Aorta (tissue), 5 donors: ENCODE results near the gene EPC1. TPM values are rescaled to one million over a fixed set of nuclear protein-coding genes. Genes with fewer than 3 reads are reported as not detected.

Experiments
- ATAC-seq: fragments of 200-7000 bp; cut with Tn5 transposase; one replicate; pipeline ENCODE4 v1.9.1; 2022; ENCODE audit warnings: moderate library complexity; ENCODE audit not compliant: low FRiP score
- DNase-seq, 2 donors: peaks; one replicate each; pipeline ENCODE4 v3.0.0-alpha.2; 2020
- H3K27ac ChIP-seq, 2 donors: one replicate each; pipeline ENCODE4 v1.5.1; 2013; ENCODE audit warnings: low read length in 2 of 2, mild to moderate bottlenecking in 2 of 2, moderate library complexity in 2 of 2, control low read depth in 1 of 2, inconsistent platforms in 1 of 2, low read depth in 1 of 2
- H3K27me3 ChIP-seq, 2 donors: one replicate each; pipeline ENCODE4 v1.6.1; 2013; ENCODE audit warnings: control low read depth in 1 of 2, low read length in 1 of 2, mild to moderate bottlenecking in 1 of 2, moderate library complexity in 1 of 2; ENCODE audit not compliant: insufficient read depth in 2 of 2, control insufficient read depth in 1 of 2
- H3K36me3 ChIP-seq, 2 donors: one replicate each; pipeline ENCODE4 v1.6.1; 2013; ENCODE audit warnings: control low read depth in 1 of 2, low read length in 1 of 2, mild to moderate bottlenecking in 1 of 2; ENCODE audit not compliant: insufficient read depth in 2 of 2, control insufficient read depth in 1 of 2
- H3K4me1 ChIP-seq, 2 donors: one replicate each; pipeline ENCODE4 v1.6.1; 2013; ENCODE audit warnings: low read length in 2 of 2, control low read depth in 1 of 2, mild to moderate bottlenecking in 1 of 2, moderate library complexity in 1 of 2; ENCODE audit not compliant: insufficient read depth in 2 of 2, control insufficient read depth in 1 of 2
- H3K4me3 ChIP-seq, 2 donors: one replicate each; pipeline ENCODE4 v1.5.1; 2013; ENCODE audit warnings: low read length in 2 of 2, control low read depth in 1 of 2, mild to moderate bottlenecking in 1 of 2
- H3K9me3 ChIP-seq: one replicate; pipeline ENCODE4 v1.6.1; 2013; ENCODE audit warnings: mild to moderate bottlenecking, low read length; ENCODE audit not compliant: control insufficient read depth
- WGBS, 2 donors: extraction: QIAGEN DNeasy Blood & Tissue Kit; methylation state at CpG; one replicate each; pipeline ENCODE4 v1.1.7; 2013; 5-methylcytosine and 5-hydroxymethylcytosine counted together
- intact Hi-C, 2 donors: fragments of 100-400 bp; cut with DNase I; formaldehyde crosslinking; loops; one replicate each; pipeline versions ENCODE4 v1.14.2 to v1.15.0; 2022
- polyA plus RNA-seq, 2 donors: library from polyadenylated mRNA; stranded (reverse); fragments of 200-250 nt; gene quantifications; one replicate each; pipeline ENCODE4 v1.2.3, GENCODE V29; 2013
- total RNA-seq, 2 donors: library from RNA; stranded (reverse); fragmentation: NEBNext Ultra II Directional; extraction: Animal tissue kit (Norgen Biotek cat#: 25700); gene quantifications; one replicate each; pipeline ENCODE4 v1.2.1, GENCODE V29; 2021
- donor health status: healthy with polysubstance abuse.
- donor health status: Bipolar disorder and iron deficiency.
- donor health status: DM: no; HTN: no; CAD: no.
- donor health status: DM: no; HTN: no; CAD: no.
- donor health status: DM: yes; HTN: yes; CAD: no.

The EPC1 gene
- total and polyA plus RNA-seq, 4 donors, result 15.9 to 53.9 (median 32.1) TPM

- Histone ChIP-seq H3K9me3 (no peaks in the 10 kb centered on the region), H3K27me3 (no peaks in the 10 kb centered on the region), H3K4me1 (no peaks in the 10 kb centered on the region), H3K4me3 (peak overlapping the region in 1 of 2 donors; percentile 75), H3K27ac (no peak overlapping the region), H3K36me3 (no peaks in the 10 kb centered on the region)
- DNase-seq (no peak), ATAC-seq (no peak)
- WGBS, 2 donors, result 55 to 67% methylated on average over 18 of the region's 18 CpGs
- intact Hi-C loops, result loop anchor here (5.0 kb wide), 2 partner anchors 91 to 291 kb away; partner anchors contain the start of gene KIF5B (in 1 of the 2)
Observed at GRCh38 chr10:32348297-32349198, 1.6 kb upstream of the EPC1 start.

- Histone ChIP-seq H3K27me3 (no peaks in the 10 kb centered on the region), H3K9me3 (no peaks in the 10 kb centered on the region), H3K27ac (peak overlapping the region; percentile 1 to 65), H3K4me3 (peak overlapping the region; percentile 75 to 76), H3K36me3 (no peaks in the 10 kb centered on the region), H3K4me1 (no peaks in the 10 kb centered on the region)
- DNase-seq (no peak), ATAC-seq (no peak)
- 0 to 1% methylated on average over 49 of the region's 49 CpGs for WGBS, 2 donors
- intact Hi-C loops, result loop anchor here (2.0 to 5.0 kb wide), 4 partner anchors 19 to 290 kb away; partner anchors contain the start of gene KIF5B (in 1 of the 2)
Observed at GRCh38 chr10:32347363-32348022, 535 bp upstream of the EPC1 start.

DNA sequence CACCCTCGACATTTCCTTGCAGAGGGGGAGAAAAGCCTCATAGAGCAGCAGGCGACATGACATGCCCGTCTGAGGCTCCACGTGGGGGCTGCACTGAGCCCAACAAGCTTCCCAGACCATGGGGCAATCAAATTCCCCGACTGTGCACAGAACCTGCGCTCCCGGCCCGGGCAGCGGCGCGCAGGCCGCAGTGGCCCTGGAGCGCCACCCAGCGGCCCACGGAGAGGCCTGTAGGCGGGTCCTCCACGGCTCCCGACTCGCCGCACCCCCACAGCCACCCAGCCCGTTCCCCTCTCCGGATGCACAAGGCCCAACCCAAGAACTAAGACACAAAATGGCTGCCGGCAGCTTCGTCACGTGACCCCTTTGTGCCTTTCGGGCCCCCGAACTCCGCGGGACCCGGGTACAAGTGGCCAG lies 816 bp downstream of the EPC1 start:
- ATAC-seq (peak; percentile 99), DNase-seq (peak; percentile 97 to 98)
- H3K4me1 ChIP-seq, result no peaks in the 10 kb centered on the region
- intact Hi-C loops, result loop anchor here (2.0 to 5.0 kb wide), 4 partner anchors 21 to 289 kb away; partner anchors contain the start of gene KIF5B (in 1 of the 2)
- H3K9me3 ChIP-seq, result no peaks in the 10 kb centered on the region
- H3K27me3 ChIP-seq, result no peaks in the 10 kb centered on the region
- peak overlapping the region; percentile 89 to 99 for H3K27ac ChIP-seq
- 0% methylated on average over 26 to 30 of the region's 30 CpGs for WGBS, 2 donors
- H3K4me3 ChIP-seq, result peak overlapping the region; percentile 76 to 90
- H3K36me3 ChIP-seq, result no peaks in the 10 kb centered on the region

GRCh38 chr10:32341596-32341995 lies 5.4 kb downstream of the EPC1 start:
- intact Hi-C loops, result no loop called here

GRCh38 chr10:32340596-32341180 lies 6.3 kb downstream of the EPC1 start:
- WGBS, 2 donors, result 38 to 39% methylated on average over 4 of the region's 4 CpGs
- no peak overlapping the region for H3K27ac ChIP-seq
- intact Hi-C loops, result no loop called here

More at GRCh38 chr10:32341596-32341995, 5.4 kb downstream of the EPC1 start:
- Histone ChIP-seq H3K4me3 (no peak overlapping the region), H3K9me3 (no peaks in the 10 kb centered on the region), H3K36me3 (no peaks in the 10 kb centered on the region), H3K4me1 (no peaks in the 10 kb centered on the region), H3K27ac (no peak overlapping the region), H3K27me3 (no peaks in the 10 kb centered on the region)
- WGBS, 2 donors, result 49 to 56% methylated on average over 1 of the region's 1 CpG
- no peak for DNase-seq
- ATAC-seq, result no peak

GRCh38 chr10:32338262-32338661 lies 8.7 kb downstream of the EPC1 start:
- peaks cover 6 to 14% of the 10 kb centered on the region in 2 donors for H3K4me1 ChIP-seq
- no peaks in the 10 kb centered on the region for H3K27me3 ChIP-seq
- intact Hi-C loops, result loop anchor here in 1 of 2 donors (10.0 kb wide), 1 partner anchor 63 kb away; no protein-coding TSS in a partner anchor
- WGBS, 2 donors, result 63 to 77% methylated on average over 3 of the region's 3 CpGs
- no peak overlapping the region for H3K27ac ChIP-seq
- H3K4me3 ChIP-seq, result no peak overlapping the region
- H3K36me3 ChIP-seq, result no peaks in the 10 kb centered on the region
- DNase-seq (no peak), ATAC-seq (no peak)
- H3K9me3 ChIP-seq, result no peaks in the 10 kb centered on the region

More at GRCh38 chr10:32340596-32341180, 6.3 kb downstream of the EPC1 start:
- Histone ChIP-seq H3K9me3 (no peaks in the 10 kb centered on the region), H3K27me3 (no peaks in the 10 kb centered on the region), H3K4me1 (peaks cover 0 to 4% of the 10 kb centered on the region in 2 donors), H3K36me3 (no peaks in the 10 kb centered on the region), H3K4me3 (no peak overlapping the region)
- ATAC-seq, result no peak
- no peak for DNase-seq

- no peak overlapping the region for H3K27ac ChIP-seq
- 74 to 76% methylated on average over 1 of the region's 1 CpG for WGBS, 2 donors
- H3K4me3 ChIP-seq, result no peak overlapping the region
- H3K27me3 ChIP-seq, result no peaks in the 10 kb centered on the region
- DNase-seq, result no peak
- H3K36me3 ChIP-seq, result no peaks in the 10 kb centered on the region
- no peaks in the 10 kb centered on the region for H3K9me3 ChIP-seq
- intact Hi-C loops, result loop anchor here in 1 of 2 donors (10.0 kb wide), 1 partner anchor 63 kb away; no protein-coding TSS in a partner anchor
- ATAC-seq, result no peak
- H3K4me1 ChIP-seq, result peaks cover 6 to 20% of the 10 kb centered on the region in 2 donors
Observed at GRCh38 chr10:32337350-32337749, 9.6 kb downstream of the EPC1 start.

GRCh38 chr10:32333849-32334248 lies 13.1 kb downstream of the EPC1 start:
- intact Hi-C loops, result loop anchor here in 1 of 2 donors (10.0 kb wide), 1 partner anchor 59 kb away; no protein-coding TSS in a partner anchor
- ATAC-seq (no peak), DNase-seq (no peak)
- no peaks in the 10 kb centered on the region for H3K9me3 ChIP-seq
- H3K4me1 ChIP-seq, result peaks cover 6 to 31% of the 10 kb centered on the region in 2 donors
- H3K27ac ChIP-seq, result no peak overlapping the region
- no peak overlapping the region for H3K4me3 ChIP-seq
- WGBS, 2 donors, result 91 to 94% methylated on average over 3 of the region's 3 CpGs
- H3K36me3 ChIP-seq, result no peaks in the 10 kb centered on the region
- H3K27me3 ChIP-seq, result no peaks in the 10 kb centered on the region
